ENCODE results near the gene ISG20.

GRCh38 chr15:88700716-88701115, 61.9 kb downstream of the ISG20 start:
- no peak for TF ChIP-seq CTCF (IDR thresholded peaks at IDR 0.05)
- no peak for TF ChIP-seq EZH2 (IDR thresholded peaks at IDR 0.05; ENCODE audit: borderline replicate concordance, insufficient read depth, low read depth, low read length, poor library complexity, severe bottlenecking)

Measured in B cell (primary cell).